HT1080 (cell line): ENCODE data around the gene ITGA3. TPM values are rescaled to one million over a fixed set of nuclear protein-coding genes. Genes with fewer than 3 reads are reported as not detected.

ENCODE experiments used
- DNase-seq: peaks from one replicate; pipeline ENCODE4 v3.0.0-alpha.2; 2015; ENCODE audit warnings: low read depth
- total RNA-seq: library from RNA; depleted of rRNA; stranded (reverse); fragments of >200 nt; shearing (Covaris generic); gene quantifications from 2 replicates; pipeline ENCODE4 v1.2.3, GENCODE V29; 2014

ITGA3 gene
- total RNA-seq, 1 experiment from 2014 or later = 729 TPM

- DNase-seq = no peak
These were observed 36.0 kb downstream of the ITGA3 start for GRCh38 chr17:50091918-50092285.

- DNase-seq = no peak
These were observed 37.3 kb downstream of the ITGA3 start for GRCh38 chr17:50093246-50093645.

GRCh38 chr17:50093807-50094206 is 37.9 kb downstream of the ITGA3 start:
- DNase-seq = peak; percentile 36

- peak; percentile 75 for DNase-seq
These were observed 38.4 kb downstream of the ITGA3 start for GRCh38 chr17:50094243-50094752.

GRCh38 chr17:50094753-50095619 is 39.1 kb downstream of the ITGA3 start, which contains the start of gene PDK2:
Gene PDK2 (plus strand): TSS chr17:50095351. CDS start chr17:50095436, 85 bp downstream.
- DNase-seq = peak; percentile 86

- DNase-seq = no peak
These were observed 39.7 kb downstream of the ITGA3 start for GRCh38 chr17:50095626-50096037.

- DNase-seq = no peak
These were observed 40.2 kb downstream of the ITGA3 start for GRCh38 chr17:50096092-50096491.

GRCh38 chr17:50096758-50097157 is 40.8 kb downstream of the ITGA3 start:
- no peak for DNase-seq

- no peak for DNase-seq
These were observed 41.5 kb downstream of the ITGA3 start for GRCh38 chr17:50097455-50097854.

GRCh38 chr17:50097926-50098325 is 42.0 kb downstream of the ITGA3 start:
- DNase-seq = no peak

- no peak for DNase-seq
These were observed 42.7 kb downstream of the ITGA3 start for GRCh38 chr17:50098583-50098982.

- DNase-seq = no peak
These were observed 43.1 kb downstream of the ITGA3 start for GRCh38 chr17:50099003-50099402.

GRCh38 chr17:50100480-50100883 is 44.6 kb downstream of the ITGA3 start:
- no peak for DNase-seq

GRCh38 chr17:50100921-50101345 is 45.0 kb downstream of the ITGA3 start:
- DNase-seq = no peak

- no peak for DNase-seq
These were observed 45.6 kb downstream of the ITGA3 start for GRCh38 chr17:50101346-50102163.

GRCh38 chr17:50102164-50102991 is 46.5 kb downstream of the ITGA3 start:
- DNase-seq = no peak

GRCh38 chr17:50103252-50103651 is 47.3 kb downstream of the ITGA3 start:
- DNase-seq = no peak

GRCh38 chr17:50103941-50104340 is 48.0 kb downstream of the ITGA3 start:
- no peak for DNase-seq

- DNase-seq = no peak
These were observed 49.9 kb downstream of the ITGA3 start for GRCh38 chr17:50105811-50106210.

- DNase-seq = no peak
These were observed 50.7 kb downstream of the ITGA3 start for GRCh38 chr17:50106393-50107131.
